Glutamatergic neuron (in vitro differentiated cells): ENCODE measurements around the gene SLC6A5. TPM values are rescaled to one million over a fixed set of nuclear protein-coding genes. Genes with fewer than 3 reads are reported as not detected.
A peak's percentile ranks its signal among the peaks of the same experiment; 100 is the strongest.
"Not testable (repeated sequence)": the region's sequence is repeated elsewhere in the genome, so short reads cannot be mapped to it uniquely, and the experiment has no call there.

ENCODE experiments used
- DNase-seq: peaks from one replicate; pipeline ENCODE4 v3.0.0; 2022
- H3K27ac Mint-ChIP-seq: one replicate; pipeline ENCODE4 v1.8.0; 2020; ENCODE audit warnings: mild to moderate bottlenecking, mixed read lengths, inconsistent platforms; ENCODE audit not compliant: unreplicated experiment
- H3K27me3 Mint-ChIP-seq: one replicate; pipeline ENCODE4 v1.8.0; 2020; ENCODE audit warnings: mild to moderate bottlenecking, moderate library complexity, mixed read lengths, inconsistent platforms; ENCODE audit not compliant: unreplicated experiment
- H3K36me3 Mint-ChIP-seq: one replicate; pipeline ENCODE4 v1.8.0; 2020; ENCODE audit warnings: mild to moderate bottlenecking, mixed read lengths, inconsistent platforms; ENCODE audit not compliant: unreplicated experiment
- H3K4me1 Mint-ChIP-seq: one replicate; pipeline ENCODE4 v1.8.0; 2020; ENCODE audit warnings: mild to moderate bottlenecking, low read depth, mixed read lengths, inconsistent platforms; ENCODE audit not compliant: unreplicated experiment
- H3K4me3 Mint-ChIP-seq: one replicate; pipeline ENCODE4 v1.8.0; 2020; ENCODE audit warnings: mild to moderate bottlenecking, mixed read lengths, inconsistent platforms; ENCODE audit not compliant: unreplicated experiment
- H3K9me3 Mint-ChIP-seq: one replicate; pipeline ENCODE4 v1.8.0; 2020; ENCODE audit warnings: mild to moderate bottlenecking, moderate library complexity, mixed read lengths, inconsistent platforms; ENCODE audit not compliant: unreplicated experiment
- long read RNA-seq: library from polyadenylated mRNA; unstranded; transcript quantifications from one replicate; pipeline ENCODE4 v2.0.0, GENCODE V29; 2020; ENCODE audit not compliant: unreplicated experiment
- total RNA-seq: library from RNA; stranded (reverse); fragmentation: NEBNext Ultra II Directional; extraction: Animal tissue kit (Norgen Biotek cat#: 25700); gene quantifications from one replicate; pipeline ENCODE4 v1.2.1, GENCODE V29; 2021; ENCODE audit not compliant: unreplicated experiment
- TF ChIP-seq, protein P1 (sequence below): fragments of 200-600 bp; sonication (generic); IDR thresholded peaks from one replicate; pipeline ENCODE4 v1.5.0; 2021; ENCODE audit not compliant: partially characterized antibody, unreplicated experiment

Gene SLC6A5
- 0.05 TPM for total RNA-seq
- long read RNA-seq, result 0 reads

DNA sequence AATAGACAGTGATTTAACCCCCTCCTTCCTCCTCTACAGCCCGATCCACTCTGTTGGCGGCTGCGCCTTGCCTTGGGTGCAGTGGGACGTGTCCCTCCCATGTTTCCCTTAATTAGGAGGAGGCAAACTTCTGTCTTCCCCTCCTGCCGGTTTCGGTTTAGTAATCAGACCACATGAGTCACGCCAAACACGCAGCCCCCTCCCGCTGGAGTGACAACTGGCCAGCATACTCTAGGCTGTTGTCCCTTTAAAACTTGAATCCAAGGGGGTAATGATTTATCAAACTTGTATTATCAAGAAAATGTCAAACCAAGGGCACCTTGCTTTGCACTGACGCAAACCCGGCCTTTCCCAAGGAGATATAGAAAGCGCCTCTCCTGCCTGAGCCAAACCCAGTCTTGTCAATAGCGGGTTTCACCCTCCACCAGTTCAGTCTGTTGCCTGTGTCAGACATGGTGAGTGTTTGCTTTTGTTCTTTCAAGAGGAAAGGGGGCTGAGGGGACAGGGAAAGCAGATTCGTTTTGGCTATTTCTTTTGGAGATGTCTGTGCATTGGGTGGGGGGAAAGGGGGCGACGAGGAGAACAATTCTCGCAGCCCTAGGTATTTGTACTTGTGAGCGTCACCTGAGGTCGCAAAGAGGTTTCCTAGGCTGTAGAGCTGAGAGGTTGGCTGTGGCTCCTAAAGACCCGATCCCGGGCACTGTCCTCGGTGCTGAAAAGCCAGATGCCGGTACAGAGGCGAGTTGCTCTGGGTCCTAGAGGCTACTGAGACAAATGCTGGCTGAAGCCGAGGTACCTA is at the start of gene SLC6A5:
Gene SLC6A5 (plus strand): TSS at position 388 of the 799 bp plus-strand sequence. CDS start 65 bp downstream, at position 453.
- TF ChIP-seq, protein P1, sequence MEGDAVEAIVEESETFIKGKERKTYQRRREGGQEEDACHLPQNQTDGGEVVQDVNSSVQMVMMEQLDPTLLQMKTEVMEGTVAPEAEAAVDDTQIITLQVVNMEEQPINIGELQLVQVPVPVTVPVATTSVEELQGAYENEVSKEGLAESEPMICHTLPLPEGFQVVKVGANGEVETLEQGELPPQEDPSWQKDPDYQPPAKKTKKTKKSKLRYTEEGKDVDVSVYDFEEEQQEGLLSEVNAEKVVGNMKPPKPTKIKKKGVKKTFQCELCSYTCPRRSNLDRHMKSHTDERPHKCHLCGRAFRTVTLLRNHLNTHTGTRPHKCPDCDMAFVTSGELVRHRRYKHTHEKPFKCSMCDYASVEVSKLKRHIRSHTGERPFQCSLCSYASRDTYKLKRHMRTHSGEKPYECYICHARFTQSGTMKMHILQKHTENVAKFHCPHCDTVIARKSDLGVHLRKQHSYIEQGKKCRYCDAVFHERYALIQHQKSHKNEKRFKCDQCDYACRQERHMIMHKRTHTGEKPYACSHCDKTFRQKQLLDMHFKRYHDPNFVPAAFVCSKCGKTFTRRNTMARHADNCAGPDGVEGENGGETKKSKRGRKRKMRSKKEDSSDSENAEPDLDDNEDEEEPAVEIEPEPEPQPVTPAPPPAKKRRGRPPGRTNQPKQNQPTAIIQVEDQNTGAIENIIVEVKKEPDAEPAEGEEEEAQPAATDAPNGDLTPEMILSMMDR, result no peak
- H3K36me3 Mint-ChIP-seq, result peaks cover 6% of the 10 kb centered on the region
- H3K27me3 Mint-ChIP-seq, result peaks cover 52% of the 10 kb centered on the region

GRCh38 chr11:20551096-20551495 is 48.3 kb upstream of the SLC6A5 start:
- Mint-ChIP-seq H3K4me3 (no peak overlapping the region), H3K27ac (no peak overlapping the region), H3K4me1 (no peaks in the 10 kb centered on the region), H3K9me3 (peaks cover 2% of the 10 kb centered on the region), H3K36me3 (peaks cover 12% of the 10 kb centered on the region), H3K27me3 (no peaks in the 10 kb centered on the region)
- DNase-seq, result no peak
- TF ChIP-seq, protein P1, result no peak

More for the DNA sequence above, at the start of gene SLC6A5:
- peaks cover 8% of the 10 kb centered on the region for H3K9me3 Mint-ChIP-seq
- no peak within 1 kb of the TSS for H3K27ac Mint-ChIP-seq
- DNase-seq, result no peak
- peak within 1 kb of the TSS; percentile 59 for H3K4me3 Mint-ChIP-seq
- peaks cover 7% of the 10 kb centered on the region for H3K4me1 Mint-ChIP-seq

- Mint-ChIP-seq H3K9me3 (peaks cover 4% of the 10 kb centered on the region), H3K27ac (no peak overlapping the region), H3K27me3 (peaks cover 3% of the 10 kb centered on the region), H3K4me3 (no peak overlapping the region), H3K36me3 (peaks cover 19% of the 10 kb centered on the region), H3K4me1 (peaks cover 15% of the 10 kb centered on the region)
- no peak for DNase-seq
- TF ChIP-seq, protein P1, result no peak
These were observed 43.6 kb upstream of the SLC6A5 start for GRCh38 chr11:20555783-20556182.

- not testable (repeated sequence) for H3K4me3 Mint-ChIP-seq, DNase-seq, H3K27ac Mint-ChIP-seq, H3K9me3 Mint-ChIP-seq, H3K27me3 Mint-ChIP-seq
- H3K36me3 Mint-ChIP-seq, result peaks cover 19% of the 10 kb centered on the region
- peaks cover 15% of the 10 kb centered on the region for H3K4me1 Mint-ChIP-seq
These were observed 43.0 kb upstream of the SLC6A5 start for GRCh38 chr11:20556396-20556795.

GRCh38 chr11:20558741-20559140 is 40.7 kb upstream of the SLC6A5 start:
- peaks cover 3% of the 10 kb centered on the region for H3K27me3 Mint-ChIP-seq
- peak; percentile 64 for DNase-seq
- H3K4me1 Mint-ChIP-seq, result peaks cover 18% of the 10 kb centered on the region
- H3K4me3 Mint-ChIP-seq, result peak overlapping the region; percentile 46
- TF ChIP-seq, protein P1, result no peak
- peaks cover 19% of the 10 kb centered on the region for H3K36me3 Mint-ChIP-seq
- H3K9me3 Mint-ChIP-seq, result peaks cover 4% of the 10 kb centered on the region
- H3K27ac Mint-ChIP-seq, result peak overlapping the region; percentile 62
